HG03095 (cell line): ENCODE measurements around the gene YTHDC1.
A peak's percentile ranks its signal among the peaks of the same experiment; 100 is the strongest.
"Not testable (repeated sequence)": the region's sequence is repeated elsewhere in the genome, so short reads cannot be mapped to it uniquely, and the experiment has no call there.

ENCODE experiments used
- ATAC-seq: cut with Tn5 transposase; IDR thresholded peaks from one replicate; pipeline ENCODE4 v1.9.1; 2021; ENCODE audit warnings: moderate library complexity; ENCODE audit not compliant: unreplicated experiment

YTHDC1 gene

DNA sequence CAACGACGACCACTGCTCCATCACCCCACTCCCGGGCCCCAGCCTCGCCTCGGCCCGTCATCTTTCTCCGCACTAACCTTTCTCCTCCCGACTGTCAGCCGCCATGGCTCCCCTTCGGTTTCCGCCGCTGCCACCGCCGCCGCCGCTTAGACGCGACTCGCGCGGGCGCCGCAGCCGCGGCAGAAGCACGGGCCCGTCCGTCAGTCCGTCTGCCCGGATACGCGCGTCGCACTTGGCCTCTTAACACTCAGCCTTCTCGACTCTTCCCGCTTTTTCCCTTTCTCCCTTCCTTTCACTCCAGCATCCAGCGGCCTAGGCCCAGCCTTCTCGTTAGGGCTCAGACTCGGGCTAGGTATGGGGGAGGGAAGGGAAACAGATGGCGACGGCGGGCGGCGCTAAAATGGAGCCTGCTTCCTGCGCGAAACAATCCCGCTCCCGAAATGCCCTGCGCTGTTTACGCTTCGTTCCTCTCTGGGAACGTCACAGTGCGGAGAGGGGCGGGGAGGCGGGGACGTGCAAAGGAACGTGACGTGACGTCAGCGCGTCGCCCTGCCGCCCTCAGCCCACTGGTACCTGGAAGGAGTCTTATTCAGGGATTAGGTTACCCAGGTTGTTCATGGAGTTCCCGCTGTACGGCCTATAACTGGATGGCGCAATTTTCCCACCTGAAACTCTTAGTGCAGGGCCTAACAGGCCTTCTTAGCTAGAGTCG, at the start of gene YTHDC1:
Gene YTHDC1 (minus strand): TSS at position 442 of the 712 bp plus-strand sequence. CDS start 337 bp downstream, at position 105.
- peak; percentile 95 for ATAC-seq

DNA sequence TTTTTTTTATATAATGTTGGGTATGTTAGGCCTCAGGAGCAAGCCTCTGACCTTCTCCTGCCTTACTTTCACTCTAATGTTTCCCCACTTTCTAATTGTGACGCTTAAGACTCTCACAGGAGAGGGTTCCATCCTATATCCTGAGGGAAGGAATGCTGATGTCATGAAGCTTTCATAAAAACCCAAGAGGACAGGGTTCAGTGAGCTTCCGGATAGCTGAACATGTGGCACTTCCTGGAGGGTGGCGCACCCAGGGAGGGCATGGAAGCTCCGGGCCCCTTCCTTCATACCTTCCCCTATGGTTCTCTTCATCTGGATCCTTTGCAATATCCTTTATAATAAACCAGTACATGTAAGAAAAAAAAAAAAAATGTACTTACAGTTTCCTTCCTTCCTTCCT, 49.4 kb upstream of the YTHDC1 start:
- ATAC-seq = no peak

DNA sequence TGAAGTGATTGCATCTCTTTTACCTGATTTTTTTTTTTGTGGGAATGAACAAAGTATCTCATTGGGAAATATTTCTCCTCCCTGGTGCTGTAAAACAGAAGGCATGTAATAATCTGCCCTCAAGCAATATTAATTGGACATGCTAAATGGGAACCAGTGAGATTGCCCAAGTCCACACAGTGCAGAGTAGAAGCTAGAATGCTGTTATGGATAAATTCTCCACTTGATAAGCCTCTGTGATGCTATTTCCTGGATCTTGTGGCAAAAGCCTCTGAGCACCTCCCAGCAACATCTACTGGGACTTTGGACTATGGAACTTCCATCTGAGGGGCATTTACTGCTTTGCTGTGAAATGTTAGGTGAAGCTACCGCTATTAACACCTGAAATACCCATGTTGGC, 46.9 kb upstream of the YTHDC1 start:
- no peak for ATAC-seq

DNA sequence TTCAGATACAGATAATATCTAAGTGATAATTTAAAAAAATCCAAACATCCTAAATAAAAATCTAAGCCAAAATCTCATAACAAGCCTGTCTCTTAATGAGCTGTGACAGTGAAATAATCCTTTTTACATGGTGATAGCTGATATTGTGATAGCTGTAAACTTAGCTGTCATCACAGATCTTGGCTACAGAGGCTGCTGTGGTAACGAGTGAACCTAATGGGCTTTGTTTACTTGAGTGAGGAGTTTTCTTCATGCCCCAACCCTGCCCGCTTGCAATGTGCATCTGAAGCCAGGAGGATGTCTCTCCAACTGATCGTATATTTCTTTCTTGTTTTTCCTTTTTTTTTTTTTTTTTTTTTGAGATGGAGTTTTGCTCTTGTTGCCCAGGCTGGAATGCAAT, 41.5 kb upstream of the YTHDC1 start:
- no peak for ATAC-seq

DNA sequence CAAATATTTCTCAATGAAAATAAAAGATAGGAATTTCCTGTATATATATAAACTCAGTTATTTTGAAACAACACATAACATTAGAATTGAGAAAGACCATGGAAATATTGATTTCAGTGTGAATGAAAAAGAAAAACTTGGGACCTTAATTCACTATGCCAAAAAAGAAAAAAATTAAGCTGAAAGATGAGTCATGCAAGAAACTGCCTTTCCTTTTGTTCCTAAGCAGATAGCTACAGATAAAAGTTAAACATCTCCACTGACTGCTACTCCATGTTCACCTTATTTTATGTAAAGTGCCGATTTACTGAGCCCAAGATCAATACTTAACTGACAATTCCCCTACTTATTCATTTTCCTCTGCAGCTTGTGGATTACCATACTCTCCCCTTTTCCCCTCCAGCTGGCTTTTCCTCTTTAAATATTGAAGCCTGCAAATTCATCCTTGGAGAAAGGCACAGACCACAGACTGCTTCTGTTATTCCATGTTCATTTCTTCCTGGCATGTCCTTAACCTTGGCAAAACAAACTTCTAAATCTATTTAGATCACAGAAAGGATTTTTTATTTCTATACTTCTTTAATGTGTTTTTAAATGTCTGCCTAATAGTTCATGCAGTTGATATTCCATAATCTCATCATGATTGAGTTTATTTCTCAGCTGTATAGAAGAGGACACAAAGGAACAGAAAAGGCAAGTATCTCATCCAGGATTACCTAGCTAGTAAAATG, 40.5 kb upstream of the YTHDC1 start:
- no peak for ATAC-seq

DNA sequence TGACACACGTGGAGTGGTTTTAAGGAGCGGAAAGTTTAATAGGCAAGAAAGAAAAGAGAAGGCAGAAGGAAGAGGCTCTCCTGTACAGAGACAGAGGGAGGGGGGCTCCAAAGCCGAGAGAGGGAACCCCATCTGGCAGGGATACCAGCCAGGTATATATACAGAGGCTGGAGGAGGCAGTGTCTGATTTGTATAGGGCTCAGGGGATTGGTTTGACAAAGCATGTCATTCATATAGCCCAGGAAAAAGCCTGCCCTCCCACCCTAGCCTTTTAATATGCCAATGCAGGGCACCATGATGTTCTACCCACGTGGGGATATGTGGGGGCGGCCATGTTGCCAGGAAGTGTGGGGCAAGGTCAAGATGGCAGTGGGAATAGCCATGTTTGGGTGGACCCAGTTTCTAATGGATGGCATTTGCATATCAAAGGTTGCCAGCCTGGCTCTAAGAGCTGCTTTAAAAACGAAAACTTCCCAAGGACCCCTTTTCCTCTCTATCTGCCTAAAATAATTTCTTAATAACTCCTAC, 39.6 kb upstream of the YTHDC1 start:
- ATAC-seq = not testable (repeated sequence)

DNA sequence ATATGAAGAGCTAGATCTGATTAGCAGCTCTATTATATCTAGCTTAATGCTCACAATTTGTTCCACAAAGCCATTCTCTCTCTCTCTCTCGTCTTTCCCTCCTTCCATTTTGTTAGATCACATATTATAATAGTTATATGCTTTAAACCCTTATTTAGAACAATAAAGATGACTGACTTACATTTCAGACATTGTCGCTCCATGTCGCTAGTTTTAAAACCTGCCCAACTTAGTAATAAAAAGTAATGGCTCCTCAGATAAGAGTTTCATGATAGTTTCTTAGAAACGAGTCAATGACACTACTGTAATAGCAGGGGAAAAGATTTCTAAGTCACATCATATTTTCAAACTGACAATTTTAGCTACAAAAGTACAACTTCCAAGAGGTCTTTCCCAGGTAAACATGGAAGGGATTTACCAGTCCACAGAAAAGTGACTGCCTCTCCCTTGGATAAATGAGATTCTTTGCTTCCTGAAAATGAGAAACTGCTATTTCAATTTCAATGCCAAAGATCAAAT, 38.5 kb upstream of the YTHDC1 start:
- ATAC-seq = no peak

DNA sequence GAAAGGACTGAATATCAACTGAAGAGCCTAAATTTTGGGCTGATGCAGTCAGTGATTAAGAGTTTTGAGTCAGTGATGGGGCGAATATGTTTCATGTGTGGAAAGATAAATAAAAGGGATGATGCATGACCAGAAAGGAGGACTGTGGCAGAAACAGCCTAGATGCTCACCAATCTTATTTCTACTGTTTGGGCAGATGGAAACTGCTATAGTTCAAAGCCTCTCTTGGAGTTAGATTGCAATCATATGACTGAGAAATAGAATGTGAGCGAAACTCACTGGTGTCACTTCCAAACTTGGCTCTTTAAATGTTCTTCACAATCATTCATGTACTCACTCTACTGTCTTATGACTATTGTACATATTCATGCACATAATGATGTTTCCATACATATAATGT, 35.4 kb upstream of the YTHDC1 start:
- no peak for ATAC-seq

DNA sequence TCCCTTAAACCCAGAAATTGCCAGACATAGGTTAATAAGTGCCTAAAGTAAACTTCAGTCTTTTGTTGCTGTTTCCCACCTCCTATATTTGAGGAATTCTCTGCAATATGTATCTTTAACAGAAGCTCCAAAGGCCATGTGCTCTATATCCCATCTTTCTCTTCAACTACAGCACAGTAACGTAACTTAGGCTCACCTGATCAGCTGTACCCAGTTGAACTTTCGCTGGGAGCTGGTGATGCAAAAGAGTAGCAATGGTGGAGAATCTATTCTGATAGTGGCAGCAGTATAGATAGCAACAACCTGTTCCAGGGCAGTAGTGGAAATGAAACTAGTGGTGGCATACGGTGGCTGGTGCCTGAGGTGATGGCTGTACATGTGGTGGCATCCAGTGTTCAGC, 33.2 kb upstream of the YTHDC1 start:
- ATAC-seq = no peak

DNA sequence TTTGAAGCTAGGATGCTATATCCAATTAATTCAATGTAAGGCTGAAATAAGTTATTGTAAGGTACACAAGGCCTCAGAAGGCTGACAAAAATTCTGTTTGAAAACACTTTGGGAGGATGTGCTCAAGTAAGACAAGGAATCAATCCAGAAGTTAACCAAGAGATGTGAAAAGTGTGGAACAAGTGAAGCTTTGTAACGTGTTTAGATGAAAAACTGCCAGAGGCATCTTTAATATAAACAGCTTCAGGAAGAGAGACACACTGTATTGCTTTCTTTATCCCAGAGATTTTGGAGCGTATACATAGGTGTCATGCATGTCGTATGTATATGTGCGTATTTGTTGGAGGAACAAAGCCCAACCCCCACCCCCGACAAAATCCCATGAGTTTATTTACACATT, 28.3 kb upstream of the YTHDC1 start:
- no peak for ATAC-seq

DNA sequence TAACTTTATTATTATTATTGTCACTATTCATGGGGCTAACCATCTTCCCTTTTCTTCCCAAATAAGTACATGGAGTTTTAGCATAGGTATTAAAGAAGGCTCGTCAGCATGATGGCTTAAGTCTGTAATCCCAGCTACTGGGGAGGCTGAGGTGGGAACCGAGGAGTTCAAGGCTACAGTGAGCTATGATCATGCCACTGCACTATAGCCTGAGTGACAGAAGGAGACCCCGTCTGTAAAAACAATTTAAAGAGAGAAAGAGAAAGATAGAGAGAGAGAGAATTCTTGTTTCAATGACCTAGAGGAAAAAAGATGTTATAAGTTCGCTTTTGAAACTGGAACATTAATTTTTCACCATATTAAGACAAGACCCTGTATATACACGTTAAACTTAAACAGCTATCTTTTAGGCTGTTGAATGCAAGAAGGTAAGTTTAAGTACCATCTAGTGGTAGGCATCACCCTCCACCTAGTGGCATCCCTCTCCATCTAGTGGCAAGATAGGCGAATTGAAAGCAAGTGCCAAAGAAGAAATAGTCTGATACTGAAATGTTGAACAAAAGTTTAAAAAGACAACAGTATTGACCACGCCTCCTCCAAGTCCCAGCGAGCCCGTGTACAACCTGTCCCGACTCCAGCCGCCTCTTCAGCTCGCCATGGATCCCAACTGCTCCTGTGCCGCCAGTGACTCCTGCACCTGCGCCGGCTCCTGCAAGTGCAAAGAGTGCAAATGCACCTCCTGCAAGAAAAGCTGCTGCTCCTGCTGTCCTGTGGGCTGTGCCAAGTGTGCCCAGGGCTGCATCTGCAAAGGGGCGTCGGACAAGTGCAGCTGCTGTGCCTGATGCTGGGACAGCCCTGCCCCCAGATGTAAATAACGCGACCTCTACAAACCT, 26.0 kb upstream of the YTHDC1 start:
- ATAC-seq = peak; percentile 65

DNA sequence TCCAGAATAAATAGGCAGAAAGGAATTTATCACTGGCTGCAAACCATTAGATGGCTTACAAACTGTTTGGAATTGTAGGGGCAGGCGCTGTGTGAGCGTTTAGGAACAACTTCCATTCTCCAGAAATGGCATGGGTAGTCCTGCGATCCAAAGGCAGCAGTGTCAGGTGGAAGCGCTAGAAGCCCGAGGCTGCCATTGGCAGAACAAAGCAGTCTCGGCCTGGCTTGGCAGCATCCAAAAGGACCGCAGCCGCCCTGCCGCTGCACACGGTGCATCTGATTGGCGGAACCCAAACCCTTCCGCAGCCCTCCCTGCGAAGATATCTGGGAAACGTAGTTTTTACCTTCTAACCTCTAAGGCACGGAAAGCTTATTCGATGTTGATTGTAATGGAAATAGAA, 23.6 kb upstream of the YTHDC1 start:
- peak; percentile 94 for ATAC-seq

DNA sequence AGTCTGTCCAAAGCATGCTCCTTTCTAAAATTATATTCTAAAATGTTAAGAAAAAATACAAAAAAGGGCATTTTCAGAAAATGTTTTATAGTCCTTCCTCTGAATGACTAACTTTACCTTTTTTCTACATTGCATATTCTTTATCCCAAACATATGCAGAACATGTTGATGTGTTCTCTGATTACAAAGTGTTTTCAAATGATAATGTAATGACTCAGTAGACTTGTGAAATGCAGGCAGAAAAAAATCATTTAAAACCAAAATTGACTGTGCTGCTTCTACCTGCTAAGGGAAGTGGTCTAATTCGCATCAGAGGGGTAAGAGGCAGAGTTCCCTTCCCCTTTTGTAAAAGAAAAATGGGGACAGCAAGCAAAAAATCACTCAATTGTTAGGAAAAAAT, 22.7 kb upstream of the YTHDC1 start:
- no peak for ATAC-seq

DNA sequence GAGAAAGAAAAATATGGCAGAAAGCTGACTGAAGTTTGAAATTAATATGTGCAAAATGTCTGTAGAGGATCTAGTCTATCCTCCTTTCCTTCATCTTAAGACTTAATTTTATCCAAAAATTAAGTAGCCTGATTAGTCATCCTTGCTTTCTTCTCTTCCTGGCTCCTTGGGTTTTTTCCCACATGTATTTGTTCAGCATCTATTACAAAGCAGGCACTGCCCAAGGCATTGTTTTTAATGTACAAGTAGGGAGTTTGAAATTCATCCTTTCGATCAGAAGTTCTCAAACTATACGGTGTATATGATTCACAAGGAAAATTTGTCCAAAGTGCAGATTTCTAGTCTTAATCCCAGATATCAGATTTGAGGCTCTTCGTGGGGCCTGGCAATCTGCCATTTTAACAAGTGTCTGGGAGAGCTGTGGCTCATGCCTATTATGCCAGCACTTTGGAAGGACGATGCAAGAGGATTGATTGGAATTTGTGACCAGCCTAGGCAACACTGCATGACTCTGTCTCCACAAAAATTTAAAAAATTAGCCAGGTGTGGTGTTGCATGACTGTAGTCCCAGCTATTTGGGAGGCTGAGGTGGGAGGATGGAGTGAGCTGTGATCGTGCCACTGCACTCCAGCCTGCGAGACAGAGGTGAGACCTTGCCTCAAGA, 19.4 kb upstream of the YTHDC1 start:
- ATAC-seq = no peak

DNA sequence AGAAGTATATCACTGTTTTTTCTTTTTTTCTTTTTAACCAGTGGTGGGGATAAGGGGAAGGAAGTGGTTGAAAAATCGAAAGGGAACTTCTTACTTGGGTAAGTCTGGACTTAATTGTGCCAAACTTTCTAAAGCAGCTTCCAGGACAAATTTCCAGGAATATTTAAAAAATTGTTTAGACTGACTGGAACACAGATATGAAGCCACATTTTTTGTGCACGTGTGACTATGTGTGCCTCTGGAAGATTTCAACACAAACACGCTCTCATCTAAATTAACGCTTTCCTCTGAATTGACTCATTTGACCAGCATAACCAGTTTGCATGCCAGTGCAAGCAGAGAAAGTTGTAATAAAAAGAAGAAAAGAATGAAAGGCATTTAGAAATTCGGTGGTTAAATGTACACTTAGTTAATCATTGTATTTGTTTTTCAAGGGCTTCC, 18.8 kb upstream of the YTHDC1 start:
- no peak for ATAC-seq

DNA sequence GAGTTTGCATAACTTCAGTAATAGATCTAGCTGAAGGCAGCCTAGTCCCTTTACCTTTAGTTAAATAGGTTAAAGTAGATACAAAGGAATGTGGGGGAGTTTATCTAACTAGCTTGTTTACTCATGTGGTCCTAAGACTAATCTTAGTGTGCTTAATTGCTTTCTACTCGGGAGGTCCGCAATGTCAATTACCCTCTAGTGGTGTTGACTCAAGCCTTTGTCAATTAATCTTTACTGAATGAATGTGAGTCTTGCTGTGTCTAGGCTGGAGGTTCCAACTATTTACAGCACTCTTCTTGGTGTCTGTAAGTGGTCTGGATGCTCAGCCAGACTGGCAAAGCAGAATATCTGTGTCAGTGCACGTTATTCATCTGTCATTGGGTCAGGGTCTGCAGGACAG, 17.9 kb upstream of the YTHDC1 start:
- no peak for ATAC-seq

DNA sequence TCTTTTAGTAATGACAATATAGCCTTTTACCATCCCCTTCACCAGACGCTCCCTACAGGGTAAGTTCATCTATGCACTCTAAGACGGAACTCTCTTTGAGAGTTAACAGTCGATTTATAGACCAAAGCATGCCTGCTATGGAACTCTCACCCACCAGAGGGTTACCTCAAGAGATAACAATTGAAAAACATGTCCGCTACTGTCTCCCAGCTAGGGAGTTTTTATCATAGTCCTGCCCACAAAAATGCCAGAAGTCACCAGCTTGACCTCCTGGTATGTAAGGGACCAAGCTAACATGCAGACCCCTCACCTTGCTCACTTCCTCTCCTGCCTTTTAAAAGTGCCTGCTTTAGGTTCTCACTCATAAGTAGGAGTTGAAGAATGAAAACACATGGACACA, 16.7 kb upstream of the YTHDC1 start:
- ATAC-seq = no peak

DNA sequence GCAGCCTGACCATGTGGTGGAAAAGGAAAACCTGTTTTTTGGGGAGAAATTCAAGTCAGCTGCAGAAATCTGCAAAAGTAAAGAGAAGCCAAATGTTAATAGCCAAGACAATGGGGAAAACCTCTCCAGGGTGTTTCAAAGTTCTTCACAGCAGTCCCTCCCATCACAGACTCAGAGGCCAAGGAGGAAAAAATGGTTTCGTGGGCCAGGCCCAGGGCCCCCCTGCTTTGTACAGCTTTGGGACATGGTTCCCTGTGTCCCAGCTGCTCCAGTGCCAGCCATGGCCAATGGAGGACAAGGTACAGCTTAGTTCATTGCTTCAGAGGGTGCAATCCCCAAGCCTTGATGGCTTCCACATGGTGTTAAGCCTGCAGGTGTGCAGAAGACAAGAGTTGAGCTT, 15.2 kb upstream of the YTHDC1 start:
- no peak for ATAC-seq

DNA sequence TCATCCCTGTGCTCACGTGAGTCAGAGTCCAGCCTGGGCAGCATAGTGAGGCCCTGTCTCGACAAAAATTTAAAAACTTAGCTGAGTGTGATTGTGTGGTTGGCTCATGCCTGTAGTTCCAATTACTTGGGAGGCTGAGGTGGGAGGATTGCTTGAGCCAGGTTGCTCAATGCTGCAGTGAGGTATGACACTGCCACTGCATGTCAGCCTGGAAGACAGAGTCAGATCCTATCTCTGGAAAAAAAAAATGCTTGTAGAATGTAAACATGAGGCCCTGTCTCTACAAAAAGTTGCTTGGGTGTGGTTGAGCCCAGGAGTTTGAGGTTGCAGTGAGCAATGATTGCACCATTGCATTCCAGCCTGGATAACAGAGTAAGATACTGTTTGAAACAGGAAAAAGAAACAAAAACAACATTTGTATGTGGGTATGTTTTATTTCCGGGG, 11.3 kb upstream of the YTHDC1 start:
- ATAC-seq = no peak

DNA sequence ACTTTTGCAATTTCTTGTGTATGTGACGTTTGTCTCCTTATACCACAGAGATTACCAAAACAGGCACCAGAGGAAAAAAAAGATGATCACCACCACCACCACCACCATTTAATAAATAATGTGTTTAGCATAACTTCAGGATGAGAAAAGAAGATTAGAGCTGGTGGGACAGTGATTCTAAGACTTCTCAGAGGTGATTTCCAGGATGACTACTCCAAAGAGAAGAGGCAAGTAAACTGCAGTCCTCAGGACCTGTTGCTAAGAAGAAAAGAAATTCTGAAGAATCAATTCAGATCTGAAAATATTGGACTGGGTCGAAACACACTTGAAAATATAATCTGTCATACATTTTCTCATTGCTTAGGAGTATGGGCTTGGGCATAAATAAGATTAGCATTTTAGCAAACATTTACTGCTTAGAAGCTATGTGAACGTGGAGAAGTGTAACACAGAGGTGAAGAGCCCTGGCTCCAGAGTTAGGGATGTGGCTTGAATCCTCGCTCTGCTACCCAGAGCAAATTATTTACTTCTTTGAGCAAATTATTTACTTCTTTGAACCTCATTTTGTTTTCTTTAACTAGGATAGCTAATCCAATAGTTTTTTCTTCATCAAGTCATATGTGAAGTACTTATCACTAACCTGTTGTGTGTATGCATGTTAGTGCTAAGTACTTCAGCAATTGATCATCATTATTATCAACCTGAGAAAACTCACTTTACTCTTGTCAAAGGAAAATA, 10.5 kb upstream of the YTHDC1 start:
- ATAC-seq = no peak
